GM18517 (cell line): Measurements from ENCODE around the gene STUB1.

Source experiments
- ATAC-seq: cut with Tn5 transposase; IDR thresholded peaks from one replicate; pipeline ENCODE4 v1.9.1; 2021; ENCODE audit warnings: mild to moderate bottlenecking, moderate library complexity; ENCODE audit not compliant: unreplicated experiment

Gene STUB1

GRCh38 chr16:662597-662996 lies 17.6 kb upstream of the STUB1 start:
- no peak for ATAC-seq

DNA sequence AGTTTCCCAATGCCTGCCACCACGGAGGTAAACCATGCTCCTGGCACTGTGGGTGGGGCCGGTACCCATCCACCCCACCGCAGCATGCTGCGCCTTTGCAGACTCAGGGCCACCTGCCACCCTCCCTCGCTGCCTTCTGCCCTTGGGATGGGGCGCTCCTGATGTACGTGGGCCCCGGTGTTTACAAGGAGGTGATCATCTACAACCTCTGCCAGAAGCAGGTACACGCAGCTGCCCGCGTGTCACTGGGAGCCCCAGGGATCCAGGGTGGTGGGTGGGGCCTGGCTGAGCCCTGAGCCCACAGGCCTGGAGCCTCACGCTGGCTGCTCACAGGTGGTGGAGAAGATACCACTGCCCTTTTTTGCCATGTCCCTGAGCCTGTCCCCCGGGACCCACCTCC lies 13.6 kb upstream of the STUB1 start:
- ATAC-seq, result no peak

GRCh38 chr16:667113-667779 lies 13.0 kb upstream of the STUB1 start:
- no peak for ATAC-seq

DNA sequence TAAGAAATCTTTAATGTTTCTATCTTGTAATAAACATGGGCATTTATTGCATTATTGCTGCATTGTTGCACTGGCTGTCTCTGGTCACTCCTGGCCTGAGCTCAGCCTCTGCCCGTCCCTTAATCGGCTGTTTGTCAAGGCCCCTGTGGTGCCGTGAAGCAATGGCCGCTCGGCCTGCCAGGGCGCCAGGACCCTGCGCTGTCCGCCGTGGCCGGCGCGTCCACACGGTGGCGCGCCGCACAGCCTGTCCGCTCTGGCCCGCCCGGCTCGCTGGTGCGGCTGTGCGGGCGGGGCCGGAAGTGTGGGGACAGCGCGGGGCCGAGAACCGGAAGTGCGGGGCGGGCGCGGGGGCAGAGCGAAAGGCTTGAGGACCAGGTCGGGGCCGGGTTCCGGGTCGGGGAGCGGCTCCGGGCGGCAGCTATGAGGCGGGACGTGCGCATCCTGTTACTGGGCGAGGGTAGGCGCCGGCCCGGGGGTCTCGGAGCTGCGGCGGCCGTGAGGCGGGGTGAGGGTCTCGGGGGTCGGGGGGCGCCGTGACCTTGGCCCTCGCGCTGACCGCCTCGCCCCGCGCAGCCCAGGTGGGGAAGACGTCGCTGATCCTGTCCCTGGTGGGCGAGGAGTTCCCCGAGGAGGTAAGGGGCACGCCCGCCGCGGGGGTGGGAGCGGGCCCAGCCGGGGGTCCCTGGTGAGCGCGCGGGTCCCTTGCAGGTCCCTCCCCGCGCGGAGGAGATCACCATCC lies 12.3 kb upstream of the STUB1 start, which contains the start of gene RHOT2:
RHOT2 (plus strand) TSS at position 353 of the 739 bp plus-strand sequence; CDS start at position 421, 68 bp downstream.
- ATAC-seq, result no peak

- ATAC-seq, result no peak
Observed at GRCh38 chr16:668519-669171, 11.6 kb upstream of the STUB1 start.

DNA sequence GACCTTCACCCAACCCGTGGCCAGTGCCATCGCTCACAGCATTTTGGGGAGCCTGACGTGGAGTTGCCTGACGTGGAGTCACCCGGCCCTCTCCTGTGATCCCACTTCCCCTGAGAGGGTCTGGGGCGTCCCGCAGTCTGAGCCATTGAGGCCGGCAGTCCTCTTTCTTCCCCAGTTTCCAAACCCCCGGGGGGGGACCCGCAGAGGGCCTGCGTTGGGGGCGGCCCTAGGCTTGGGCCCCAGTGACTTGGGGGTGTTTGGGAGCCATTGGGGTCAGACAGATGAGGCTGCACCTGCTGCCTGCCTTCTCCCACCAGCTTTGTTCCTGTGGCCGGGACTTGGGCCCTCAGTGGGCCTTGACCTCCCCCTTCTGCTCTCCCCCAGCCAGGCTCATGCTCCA lies 10.5 kb upstream of the STUB1 start:
- no peak for ATAC-seq

- no peak for ATAC-seq
Observed at GRCh38 chr16:670485-671352, 9.5 kb upstream of the STUB1 start.

DNA sequence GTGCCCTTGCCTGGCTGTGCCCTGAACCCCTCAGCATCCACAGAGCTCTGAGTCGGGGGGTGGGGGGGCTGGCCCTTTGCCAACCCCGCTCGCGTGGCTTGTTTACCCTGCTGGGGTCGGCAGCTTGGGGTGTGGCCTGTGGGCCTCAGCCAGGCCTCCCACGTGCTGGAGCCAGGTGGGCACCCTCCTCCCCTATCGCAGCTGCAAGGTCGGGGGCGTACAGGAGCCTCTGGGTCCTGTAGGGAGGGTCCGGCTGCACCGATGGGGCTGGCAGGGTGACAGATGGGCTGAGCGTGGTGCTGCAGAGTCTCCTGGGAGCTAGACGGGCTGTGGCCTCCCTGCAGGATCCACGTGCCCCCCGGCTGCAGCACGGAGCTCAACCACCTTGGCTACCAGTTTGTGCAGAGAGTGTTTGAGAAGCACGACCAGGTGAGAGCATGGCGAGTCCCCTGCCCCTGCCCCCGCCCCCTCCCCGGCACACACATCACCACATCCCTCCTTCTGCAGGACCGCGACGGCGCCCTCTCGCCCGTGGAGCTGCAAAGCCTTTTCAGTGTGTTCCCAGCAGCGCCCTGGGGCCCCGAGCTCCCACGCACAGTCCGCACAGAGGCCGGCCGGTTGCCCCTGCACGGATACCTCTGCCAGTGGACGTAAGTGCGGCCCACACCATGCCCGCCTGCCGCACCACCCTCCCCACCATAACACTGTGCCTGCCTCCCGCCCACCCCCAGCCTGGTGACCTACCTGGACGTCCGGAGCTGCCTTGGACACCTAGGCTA lies 8.7 kb upstream of the STUB1 start:
- no peak for ATAC-seq

DNA sequence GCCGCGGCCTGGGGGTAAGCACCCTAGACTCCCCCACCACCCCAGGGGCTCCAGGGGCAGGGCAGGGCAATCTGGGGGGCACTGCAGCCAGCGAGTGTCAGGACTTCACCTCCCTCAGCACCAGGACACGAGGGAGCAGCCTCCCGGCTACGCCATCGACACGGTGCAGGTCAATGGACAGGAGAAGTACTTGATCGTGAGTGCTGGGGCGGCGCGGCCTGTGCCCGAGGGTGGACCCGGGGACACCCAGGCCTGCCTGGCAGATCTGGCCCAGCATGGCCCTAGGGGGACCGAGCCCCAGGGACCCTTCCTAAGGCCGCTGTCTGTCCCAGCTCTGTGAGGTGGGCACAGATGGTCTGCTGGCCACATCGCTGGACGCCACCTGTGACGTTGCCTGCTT lies 7.8 kb upstream of the STUB1 start:
- ATAC-seq, result no peak

GRCh38 chr16:672851-673250 lies 7.4 kb upstream of the STUB1 start:
- ATAC-seq, result no peak

DNA sequence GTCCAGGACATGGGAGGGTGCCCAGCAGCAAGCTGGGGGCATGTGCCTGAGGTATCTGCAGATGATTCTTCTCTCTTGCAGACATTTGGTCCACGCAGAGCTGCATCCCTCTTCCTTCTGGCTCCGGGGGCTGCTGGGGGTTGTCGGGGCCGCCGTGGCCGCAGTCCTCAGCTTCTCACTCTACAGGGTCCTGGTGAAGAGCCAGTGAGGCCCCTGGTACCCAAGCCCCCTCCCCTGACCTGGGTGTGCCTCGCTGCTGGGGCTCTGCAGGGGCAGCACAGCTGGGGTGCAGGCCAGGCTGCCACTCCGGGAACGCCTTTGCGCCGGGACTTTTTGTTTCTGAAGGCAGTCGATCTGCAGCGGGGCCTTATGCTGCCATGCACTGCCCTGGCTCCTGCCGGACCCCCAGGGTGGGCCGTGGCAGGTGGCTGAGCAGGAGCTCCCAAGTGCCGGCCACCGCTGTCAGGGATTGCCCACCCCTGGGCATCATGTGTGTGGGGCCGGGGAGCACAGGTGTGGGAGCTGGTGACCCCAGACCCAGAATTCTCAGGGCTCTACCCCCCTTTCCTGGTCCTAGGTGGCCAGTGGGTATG lies 6.7 kb upstream of the STUB1 start:
- ATAC-seq, result no peak

- ATAC-seq, result no peak
Observed at GRCh38 chr16:674214-674881, 5.9 kb upstream of the STUB1 start.

- ATAC-seq, result no peak
Observed at GRCh38 chr16:674968-675883, 5.0 kb upstream of the STUB1 start, which contains the start of gene RHBDL1. Gene RHBDL1, plus strand, starts transcription at chr16:675671. Its CDS starts 120 bp downstream, at chr16:675791.

GRCh38 chr16:675884-676564 lies 4.2 kb upstream of the STUB1 start:
- no peak for ATAC-seq

DNA sequence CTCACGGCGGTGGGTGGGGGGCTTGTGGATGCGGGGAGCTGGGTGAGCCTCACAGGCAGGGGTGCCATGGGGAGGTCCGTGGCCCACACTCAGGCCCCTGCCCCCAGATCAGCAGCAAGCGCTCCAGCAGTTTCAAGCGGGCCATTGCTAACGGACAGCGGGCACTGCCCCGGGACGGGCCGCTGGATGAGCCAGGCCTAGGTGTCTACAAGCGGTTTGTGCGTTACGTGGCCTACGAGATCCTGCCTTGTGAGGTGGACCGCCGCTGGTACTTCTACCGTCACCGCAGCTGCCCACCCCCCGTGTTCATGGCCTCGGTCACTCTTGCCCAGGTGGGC lies 3.7 kb upstream of the STUB1 start:
- ATAC-seq, result no peak

GRCh38 chr16:676913-677312 lies 3.3 kb upstream of the STUB1 start:
- ATAC-seq, result no peak

- ATAC-seq, result no peak
Observed at GRCh38 chr16:677316-678190, 2.7 kb upstream of the STUB1 start.
